T follicular helper cell (primary cell): ENCODE measurements around the gene AGAP3.

ENCODE experiments used
- DNase-seq: peaks from one replicate; pipeline ENCODE4 v3.0.0-alpha.2; 2020; ENCODE audit warnings: low read depth

Gene AGAP3

DNA sequence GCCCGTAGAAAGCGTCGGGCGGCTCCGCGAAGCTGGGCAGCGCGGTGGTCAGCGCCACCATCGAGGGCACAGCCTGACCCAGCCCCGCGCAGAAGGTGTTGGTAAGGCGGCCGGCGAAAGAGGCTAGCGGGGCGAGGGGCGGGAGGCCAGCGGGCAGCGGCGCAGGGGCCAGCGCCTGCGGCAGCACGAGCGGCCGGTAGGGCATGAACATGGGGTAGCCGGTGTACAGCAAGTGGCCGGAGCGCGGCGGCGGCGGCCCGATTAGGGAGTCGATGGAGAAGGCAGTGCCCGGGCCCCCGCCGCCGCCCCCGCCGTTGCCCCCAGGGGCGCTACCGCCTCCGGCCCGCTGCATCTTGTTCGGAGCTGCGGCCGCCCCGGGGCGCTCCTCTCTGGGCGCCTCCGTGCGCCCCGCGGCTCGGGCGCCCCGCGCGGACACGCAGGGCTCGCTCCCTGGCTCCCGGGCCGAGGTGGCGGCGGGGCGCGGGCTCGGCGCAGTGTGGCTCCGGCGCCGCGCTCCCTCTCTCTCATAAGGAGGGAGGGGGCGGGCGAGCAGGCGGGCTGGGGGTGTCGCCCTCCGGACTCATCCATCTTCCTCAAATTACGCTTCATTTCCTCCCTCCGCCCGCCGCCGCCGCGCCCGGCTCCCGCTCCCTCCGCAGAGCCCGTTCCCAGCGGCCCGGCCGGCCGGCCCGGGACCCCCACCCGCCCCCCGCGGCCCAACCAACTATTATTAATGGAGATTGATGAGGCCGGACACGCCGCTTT, 81.1 kb downstream of the AGAP3 start, which contains the start of gene GBX1:
Gene GBX1 (minus strand): TSS at position 498 of the 765 bp plus-strand sequence. CDS start 146 bp downstream, at position 352.
- DNase-seq, result no peak

DNA sequence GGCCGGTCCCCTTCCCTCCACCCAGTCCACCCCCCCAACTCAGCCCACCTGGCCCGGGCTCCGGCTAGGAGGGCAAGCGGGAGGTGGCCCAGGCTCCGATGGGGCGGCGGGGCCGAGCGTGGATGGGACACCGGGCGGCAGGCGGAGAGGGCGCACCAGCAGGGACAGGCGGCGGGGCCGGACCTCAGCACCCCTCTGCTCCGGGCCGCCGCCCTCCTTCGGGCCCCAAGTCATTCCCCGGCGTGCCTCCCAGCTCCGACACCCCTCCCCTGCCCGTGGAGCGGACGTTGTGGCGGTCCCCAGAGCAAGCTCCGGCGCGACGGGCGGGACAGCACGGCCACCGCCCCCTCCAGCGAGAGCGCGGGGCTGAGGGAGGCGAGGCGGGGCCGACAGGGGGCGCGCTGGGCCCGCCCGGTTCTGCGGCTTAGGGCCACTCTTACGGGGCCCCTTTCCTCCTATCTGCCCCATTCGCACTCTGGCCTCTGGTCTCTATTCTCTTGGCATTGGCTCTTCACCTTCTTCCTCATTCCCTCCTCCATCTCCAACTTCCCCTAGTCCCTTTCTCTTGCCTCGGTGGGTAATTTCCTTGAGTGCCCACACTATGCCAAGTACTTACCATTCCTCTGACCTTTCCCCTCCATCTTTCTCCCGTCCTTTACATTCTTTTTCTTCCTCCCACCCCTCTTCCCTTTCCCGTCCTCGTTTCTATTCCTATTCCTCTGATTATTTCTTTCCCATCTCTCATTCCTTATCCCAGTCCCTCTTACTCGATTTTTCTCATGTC, 81.9 kb downstream of the AGAP3 start:
- DNase-seq, result peak; percentile 35

DNA sequence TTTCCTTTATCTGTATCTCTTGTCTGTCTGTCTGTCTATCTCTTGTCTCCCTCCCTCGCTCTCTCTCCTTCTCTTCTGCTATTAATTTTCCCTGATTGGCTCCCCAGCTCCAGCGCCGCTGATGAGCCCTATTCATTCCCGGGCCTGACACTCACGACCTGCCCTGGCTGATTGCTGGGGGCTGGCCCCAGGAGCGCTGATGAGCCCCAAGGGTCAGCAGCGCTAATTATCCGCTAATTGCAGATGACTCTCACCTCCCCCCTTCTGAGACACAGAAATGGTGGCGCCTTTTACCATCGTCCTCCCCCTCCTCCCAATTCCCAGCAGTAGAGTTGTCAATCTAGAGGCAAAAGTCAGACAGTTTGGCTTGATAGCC, 82.5 kb downstream of the AGAP3 start:
- DNase-seq, result no peak

DNA sequence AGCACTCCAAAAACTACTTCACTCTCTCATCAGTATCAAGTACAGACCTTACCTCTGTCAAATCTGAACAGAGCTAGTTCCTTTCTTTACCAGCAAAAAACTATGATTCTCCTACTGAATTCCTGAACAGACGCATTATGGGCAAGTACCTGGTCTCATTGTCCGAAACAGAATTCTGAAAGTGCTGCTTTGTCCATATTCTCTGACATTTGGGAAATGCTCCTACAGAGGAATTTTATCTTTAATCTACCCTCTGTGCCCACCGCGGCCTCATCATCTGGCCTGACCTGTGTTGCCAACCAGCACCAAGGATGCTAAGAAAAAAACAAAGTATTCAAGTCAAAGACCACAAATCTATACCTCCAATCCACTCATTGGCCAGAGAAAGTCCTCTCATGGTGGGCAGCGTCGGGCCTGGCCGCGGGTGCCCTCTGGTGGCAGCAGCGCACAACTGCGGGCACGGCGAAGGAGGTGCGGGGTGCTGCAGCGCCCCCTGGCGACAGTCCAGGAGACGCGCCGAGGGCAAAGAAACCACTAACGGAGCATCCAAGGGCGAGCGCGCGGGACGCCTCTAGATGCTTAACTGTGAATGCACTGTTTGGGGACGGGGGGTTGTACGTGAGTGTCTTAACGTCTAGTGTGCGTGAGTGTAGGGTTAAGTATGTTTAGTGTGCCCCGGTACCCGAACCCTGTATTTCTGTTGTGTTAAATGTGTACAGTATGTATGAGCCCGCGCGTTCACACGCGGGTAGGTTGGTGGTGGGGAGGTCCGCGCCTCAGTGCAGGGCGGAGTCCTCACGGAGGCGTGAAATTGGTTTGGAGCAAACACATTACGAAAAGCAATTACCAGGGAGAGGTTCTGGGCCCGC, 86.2 kb downstream of the AGAP3 start:
- peak; percentile 63 for DNase-seq

DNA sequence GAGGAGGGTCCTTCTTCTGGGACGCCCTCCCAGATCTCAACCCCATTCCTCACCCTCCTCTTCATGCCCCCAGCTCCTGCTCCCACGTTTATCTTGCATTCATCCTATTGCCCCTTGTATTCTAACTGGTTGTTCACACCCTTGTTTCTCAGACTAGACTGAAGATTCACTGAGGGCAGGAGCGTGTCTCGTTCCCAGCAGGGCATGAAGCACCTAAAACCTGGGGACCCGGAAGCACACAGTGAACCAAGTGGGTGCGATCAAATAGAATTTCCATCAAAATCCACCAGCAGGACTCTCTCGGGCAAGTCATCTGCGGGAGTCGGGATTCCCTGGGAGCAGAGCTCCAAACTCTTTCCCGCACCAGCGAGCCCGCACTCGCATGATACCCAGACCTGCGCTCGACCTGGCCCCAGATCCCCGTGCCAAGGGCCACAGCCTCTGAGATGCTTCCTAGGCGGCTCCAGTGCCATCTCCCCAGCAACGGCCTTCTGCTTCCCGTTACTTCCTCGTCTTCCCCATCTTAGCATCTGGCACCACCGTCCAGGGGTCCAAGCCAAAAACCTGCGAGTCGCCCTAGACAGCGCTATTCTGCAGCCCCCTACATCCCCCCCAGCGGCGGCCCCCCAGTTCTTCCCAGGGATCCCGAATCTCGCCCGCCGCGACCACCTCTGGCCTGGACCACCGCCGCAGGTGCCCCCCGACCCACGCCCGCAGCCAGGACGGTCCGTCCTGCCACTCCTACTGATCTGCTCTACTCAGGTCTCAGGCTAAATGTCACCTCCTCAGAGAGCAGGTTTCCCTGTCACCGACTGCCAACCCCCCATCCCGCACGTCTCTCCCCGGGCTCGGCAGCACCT, 87.3 kb downstream of the AGAP3 start:
- DNase-seq, result no peak

DNA sequence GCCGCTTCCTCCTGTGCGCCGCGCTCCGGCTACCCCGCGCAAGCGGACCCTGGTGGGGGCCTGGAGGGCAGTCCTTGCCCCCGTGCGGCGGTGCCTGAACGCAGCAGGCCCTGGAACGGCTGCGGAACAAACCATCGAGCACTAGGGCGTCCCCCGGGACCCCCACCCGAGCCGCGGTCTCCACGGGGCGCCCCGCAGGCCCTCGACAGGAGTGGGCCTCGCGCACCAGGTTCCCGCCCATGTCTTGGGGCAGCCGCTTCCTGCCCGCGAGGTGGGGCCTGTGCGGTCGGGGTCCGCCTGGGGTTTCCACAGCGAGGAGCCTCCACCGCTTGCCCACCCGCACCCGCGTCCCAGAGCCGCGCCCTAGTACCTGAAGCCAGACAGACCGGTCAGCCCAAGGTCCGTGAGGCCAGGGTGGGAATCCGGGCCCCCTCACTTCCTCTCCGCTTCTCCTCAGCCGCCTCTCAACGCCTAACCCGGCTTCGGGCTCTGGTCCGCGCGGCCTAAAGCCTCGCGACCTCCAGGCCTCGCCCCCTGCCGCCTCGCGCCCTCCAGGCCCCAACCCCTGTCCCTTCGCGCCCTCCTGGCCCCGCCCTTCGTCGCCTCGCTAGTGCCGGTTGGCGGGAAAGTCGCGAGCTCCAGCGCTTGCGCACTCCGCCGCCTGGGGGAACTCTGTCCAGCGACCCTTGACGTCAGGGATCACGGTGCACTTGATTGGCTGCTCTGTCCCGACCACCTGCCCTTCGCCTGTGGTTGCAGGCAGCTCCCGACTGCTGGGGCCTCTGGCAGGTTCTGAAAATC, 88.2 kb downstream of the AGAP3 start:
- DNase-seq, result no peak

DNA sequence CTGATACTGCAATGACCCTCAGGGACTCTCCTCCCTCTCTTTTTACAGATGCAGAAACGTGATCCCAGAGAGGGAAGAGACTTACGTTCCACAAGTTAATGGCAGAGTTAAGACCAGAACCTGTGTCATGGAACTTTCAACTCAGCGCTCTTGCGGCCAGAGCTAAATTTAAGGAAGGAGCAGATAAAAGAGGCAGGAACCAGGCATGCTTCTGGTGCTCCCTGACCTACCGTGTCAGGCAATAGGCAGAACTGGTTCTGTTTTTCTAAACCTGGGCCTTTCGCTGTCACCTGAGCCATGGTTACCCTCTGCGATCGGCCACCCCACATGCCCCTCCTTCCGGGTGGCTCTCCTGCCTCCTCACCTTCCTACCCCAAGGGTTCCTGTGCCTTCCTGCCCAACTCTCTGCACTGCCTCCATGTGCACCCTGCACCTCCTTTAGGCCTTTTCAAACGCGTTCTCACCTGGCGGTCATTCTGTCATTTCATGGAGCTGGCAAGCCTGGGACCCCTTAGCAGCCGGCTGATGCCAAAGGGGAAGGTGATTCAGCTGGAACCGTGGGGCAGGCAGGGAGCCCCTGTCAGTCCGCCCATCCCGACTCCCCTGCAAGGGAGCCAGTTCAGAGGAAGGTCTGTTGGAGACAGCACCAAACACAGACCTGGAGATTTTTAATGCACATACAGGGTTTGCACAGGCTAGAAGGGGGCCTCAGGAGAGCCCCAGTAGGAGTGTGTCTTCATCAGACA, 88.9 kb downstream of the AGAP3 start:
- no peak for DNase-seq

DNA sequence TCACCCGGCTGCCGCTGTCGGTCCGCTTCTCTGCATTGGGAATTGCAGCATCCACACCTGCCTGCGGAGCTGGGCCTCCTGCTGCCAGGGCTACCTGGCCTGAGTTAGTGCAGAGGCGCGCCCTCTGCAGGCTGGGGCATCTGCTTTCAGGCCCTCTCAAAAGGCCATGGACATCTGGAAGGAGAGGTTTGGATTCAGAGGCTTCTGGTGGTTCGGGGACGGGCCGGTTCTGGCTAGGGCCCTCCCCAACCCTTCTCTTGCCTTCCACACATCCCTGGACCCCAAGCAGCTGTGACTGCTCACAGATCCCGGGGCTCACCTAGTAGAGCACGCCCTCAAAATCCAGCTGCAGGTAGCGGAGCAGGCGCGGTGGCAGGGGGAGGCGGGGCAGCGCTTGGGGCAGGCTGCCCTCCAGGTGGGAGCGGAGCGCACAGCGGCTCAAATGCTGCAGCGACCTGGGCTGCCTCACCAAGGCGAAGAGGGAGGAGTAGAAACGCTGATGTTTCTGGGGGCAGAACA, 89.6 kb downstream of the AGAP3 start:
- DNase-seq, result no peak

DNA sequence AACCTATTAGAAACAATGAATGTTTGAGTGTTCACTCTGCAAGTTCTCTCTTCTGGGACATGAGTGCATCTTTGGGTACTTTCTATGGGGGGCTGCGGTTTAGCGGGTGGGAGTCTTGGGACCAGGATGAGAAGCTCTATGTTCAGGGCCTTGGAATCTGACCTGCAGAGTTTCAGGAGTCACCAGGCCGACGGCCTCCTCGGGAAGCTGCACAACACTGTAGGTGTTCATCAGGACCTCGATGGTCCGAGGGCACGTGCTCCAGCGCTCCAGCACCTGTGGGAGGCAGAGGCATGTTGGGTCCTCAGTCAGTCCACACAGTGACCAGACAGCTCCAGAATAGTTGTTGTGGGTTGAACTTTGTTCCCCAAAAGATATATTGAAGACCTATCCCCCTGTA, 90.1 kb downstream of the AGAP3 start:
- DNase-seq, result no peak

DNA sequence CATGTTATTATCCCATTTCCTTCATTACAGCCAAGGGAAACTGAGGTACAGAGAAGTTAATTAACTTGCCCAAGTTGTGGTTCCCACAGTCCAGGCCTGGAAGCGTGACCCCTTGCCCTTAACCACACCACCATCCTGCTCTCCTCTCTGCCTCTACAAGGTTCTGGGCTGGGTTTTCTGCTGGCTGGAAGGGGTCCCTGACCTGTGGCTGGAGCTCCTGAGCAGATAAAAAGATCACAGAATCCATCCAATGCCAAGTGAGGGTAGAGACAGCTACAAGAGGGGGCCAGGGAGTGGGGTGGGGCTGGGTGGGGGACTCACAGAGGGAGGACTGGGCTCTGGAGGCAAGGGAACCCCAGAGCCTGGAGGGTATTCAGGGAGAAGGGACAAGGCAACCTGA, 91.0 kb downstream of the AGAP3 start:
- no peak for DNase-seq

DNA sequence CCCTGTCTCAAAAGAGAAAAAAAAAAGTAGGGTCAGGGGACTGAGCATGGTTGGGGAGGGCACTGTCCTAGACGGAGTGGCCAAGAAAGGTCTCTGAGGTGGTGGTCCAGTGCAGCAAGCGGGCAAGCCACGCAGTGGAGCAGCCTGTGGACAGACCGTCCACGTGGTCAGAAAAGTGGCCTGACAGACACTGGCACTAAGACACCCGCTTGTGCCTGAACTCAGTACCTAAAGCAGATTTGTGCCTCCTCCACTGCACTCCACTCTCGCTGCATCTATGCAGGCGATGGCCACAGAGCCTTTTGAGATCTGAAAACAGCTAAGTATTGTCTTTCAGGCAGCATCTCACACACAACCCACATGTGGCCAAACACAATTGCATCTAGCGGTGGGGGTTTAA, 92.0 kb downstream of the AGAP3 start:
- no peak for DNase-seq

DNA sequence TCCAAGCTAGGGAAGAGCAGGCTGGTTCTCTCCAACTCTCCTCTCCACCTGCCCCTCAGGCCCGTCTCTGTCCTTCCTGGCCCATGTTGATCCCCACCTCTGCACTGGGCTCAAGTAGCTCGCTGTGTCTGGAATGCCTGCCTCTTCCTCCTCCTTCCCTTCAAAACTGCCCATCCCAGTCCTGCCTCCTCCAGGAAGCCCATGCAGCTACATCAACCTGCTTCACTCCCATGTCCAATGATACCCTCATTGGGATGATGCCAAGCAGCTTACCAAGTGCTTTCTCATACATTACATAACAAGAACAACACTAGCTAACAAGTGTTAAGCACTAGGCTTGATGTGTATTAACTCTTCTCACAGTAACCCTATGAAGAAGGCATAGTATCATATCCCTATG, 92.6 kb downstream of the AGAP3 start:
- no peak for DNase-seq

DNA sequence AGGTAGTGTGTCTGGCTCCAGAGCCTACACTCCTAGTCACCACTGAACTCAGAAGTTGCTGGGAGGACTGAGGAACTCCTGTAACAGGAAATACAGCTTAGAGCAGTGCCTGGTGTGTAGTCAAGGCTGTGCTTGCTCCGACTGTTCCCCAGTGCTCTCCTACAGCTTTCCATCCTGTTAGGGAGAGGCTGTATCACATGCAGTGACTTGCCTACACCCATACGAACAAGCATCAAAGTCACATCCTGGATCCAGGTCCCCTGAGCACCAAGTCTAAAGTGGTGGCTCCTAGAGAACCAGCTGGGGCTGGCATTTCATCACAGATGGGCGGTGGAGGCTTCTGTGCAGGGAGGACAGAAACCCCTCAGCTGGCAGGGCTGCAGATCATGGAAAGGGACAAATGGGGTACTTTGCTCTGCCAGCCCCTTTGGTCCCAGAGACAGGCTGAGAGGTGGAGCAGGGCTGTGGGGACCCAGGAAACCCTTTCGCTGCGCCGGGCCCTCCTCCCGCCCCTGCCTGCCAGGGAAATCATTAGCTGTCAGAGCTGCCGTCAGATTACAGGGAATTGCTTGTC, 93.1 kb downstream of the AGAP3 start:
- no peak for DNase-seq

DNA sequence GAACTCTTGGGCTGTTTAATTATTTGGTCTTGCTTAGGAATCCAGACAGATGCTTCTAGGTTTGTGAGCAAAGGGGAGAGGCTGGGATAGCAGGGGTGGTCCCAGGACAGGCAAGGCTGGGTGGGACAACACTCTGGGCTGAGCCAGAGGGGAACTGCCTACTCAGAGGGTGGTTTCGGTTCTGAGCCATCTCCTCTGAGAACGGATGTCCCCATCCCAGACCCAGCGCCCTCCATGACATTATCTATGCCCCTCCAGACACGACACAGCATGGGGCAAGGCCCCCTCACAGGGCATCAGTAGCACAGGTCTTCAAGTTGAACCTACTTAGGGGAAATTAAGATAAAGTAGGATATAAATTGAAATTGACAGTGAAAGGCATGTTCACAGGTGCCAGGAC, 93.7 kb downstream of the AGAP3 start:
- DNase-seq, result no peak

DNA sequence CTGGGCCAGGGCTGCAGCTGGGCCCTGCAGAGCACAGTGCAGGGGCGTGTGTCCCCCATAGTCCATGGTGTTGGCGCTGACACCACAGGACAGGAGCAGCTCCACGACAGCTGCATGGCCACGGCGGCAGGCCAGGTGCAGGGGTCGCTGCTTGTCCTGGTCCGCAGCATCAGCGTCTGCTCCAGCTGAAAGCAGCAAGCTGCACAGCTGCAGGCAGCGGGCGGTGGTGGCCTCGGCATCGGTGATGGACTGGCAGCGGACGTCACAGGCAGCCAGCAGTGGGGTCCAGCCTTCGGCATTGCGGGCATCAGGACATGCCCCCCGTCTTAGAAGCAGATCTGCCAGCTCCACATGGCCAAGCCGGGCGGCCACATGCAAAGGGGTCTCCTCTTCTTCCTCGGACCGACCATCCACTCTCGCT, 94.7 kb downstream of the AGAP3 start:
- DNase-seq, result no peak

DNA sequence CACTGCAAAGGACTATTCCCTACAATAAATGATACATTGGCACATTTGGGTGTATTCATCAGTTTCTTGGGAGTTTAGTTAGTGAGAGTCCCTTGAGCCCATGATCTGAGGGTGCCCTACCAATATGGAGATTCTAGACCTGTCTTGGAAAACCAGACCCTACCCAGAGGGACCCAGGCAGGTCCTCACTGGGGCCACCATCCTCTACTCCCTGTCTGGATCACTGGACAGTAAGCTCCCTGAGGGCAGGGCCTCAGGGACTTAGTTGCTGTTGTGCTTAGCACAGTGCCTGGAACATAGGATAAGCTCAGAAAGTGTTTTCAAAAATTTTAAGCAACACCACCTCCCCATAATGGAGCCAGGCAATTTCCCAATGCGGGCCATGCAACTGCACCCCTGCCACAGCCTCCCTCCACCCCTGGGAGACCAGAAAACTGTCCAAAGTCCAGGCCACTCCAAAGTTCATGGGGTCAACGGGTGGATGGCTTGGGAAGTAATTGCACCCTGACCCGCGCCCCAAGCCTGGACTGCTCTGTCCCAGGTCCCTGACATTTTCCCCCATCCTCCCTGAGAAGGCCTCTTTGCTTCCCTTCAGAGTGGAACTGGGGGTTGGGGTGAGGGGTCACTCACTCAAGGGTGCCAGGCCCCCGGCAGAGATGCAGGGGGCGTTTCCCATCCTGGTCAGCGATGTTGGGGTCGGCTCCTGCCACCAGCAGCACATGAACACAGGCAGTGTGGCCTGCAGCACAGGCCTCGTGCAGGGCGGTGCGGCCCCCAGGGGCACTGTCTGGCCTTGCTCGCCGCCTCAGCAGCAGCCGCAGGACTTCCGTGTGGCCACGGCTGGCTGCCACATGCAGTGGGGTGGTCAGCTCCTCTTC, 99.7 kb downstream of the AGAP3 start:
- DNase-seq, result no peak

DNA sequence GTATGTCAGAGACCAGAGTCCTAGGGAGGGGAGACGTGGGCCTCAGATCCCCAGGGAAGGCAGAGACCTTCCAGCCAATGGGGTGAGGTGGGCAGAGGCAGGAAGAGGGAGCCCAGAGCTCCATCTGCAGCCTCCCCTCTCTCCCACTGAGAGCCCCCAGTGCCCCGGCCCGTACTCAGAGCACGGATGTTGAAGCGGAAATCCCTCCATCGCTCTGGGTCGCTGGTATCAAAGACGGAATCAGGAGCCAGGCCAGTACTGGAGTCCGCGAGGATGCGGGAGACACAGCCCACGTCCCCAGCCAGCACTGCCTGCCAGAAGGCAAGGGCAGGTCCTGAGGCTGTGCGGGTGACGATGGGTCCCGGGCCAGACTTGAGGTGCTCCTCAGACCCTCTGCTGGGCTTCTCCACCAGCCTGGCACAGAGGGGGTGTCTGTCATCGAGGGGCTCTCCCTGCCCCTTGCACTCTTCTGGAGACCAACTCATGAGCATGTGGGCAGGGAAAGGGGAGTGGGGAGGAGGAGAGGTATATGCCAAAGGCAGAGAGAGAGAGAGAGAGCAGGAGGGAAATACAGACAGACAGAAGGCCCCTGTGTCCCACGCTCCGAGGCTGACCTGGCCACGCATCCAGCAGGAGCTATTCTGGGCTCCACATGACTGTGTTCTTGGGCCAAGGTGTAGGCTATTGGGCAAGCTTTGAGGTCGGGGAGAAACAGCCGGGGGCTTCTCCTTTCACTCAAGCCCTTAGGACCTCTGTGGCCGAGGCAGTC, 100.5 kb downstream of the AGAP3 start, which contains the start of gene ASB10:
Gene ASB10 (minus strand): TSS at position 611 of the 769 bp plus-strand sequence. CDS start 120 bp downstream, at position 491.
- no peak for DNase-seq
